K562 (cell line): ENCODE data around the gene GVQW3. TPM values are rescaled to one million over a fixed set of nuclear protein-coding genes. Genes with fewer than 3 reads are reported as not detected.
A peak's percentile ranks its signal among the peaks of the same experiment; 100 is the strongest.

ENCODE experiments used
- C11orf30 ChIP-seq: fragments of 450-650 bp; IDR thresholded peaks from 2 replicates; pipeline ENCODE4 v1.6.1; 2016; ENCODE audit warnings: low read depth, mild to moderate bottlenecking
- CBX1 ChIP-seq: sonication (generic); IDR thresholded peaks from 2 replicates; pipeline ENCODE4 v1.6.1; 2016; ENCODE audit warnings: antibody characterized with exemption, low read depth, mild to moderate bottlenecking
- CEBPB ChIP-seq: fragments of 450-650 bp; IDR thresholded peaks from 2 replicates; pipeline ENCODE4 v1.6.1; 2016; ENCODE audit warnings: missing genetic modification characterization, missing compliant biosample characterization
- GTF2E2 ChIP-seq: fragments of 200-800 bp; sonication (Bioruptor generic); IDR thresholded peaks from 2 replicates; pipeline ENCODE4 v1.6.1; 2016; ENCODE audit warnings: missing genetic modification characterization, missing compliant biosample characterization
- IFI16 ChIP-seq: fragments of 250-450 bp; sonication (Bioruptor Pico); IDR thresholded peaks from 2 replicates; pipeline ENCODE4 v2.1.2; 2022; ENCODE audit warnings: mild to moderate bottlenecking, inconsistent platforms
- KAT7 ChIP-seq: sonication (generic); formaldehyde crosslinking; IDR thresholded peaks from 2 replicates; pipeline ENCODE4 v1.8.0; 2022; ENCODE audit warnings: missing genetic modification reagents, mild to moderate bottlenecking, borderline replicate concordance
- KLF16 ChIP-seq: IDR thresholded peaks from 2 replicates; pipeline ENCODE4 v1.6.1; 2016; ENCODE audit warnings: antibody characterized with exemption
- MEF2A ChIP-seq: IDR thresholded peaks from 2 replicates; pipeline ENCODE4 v1.6.1; 2011; ENCODE audit warnings: low read depth, mild to moderate bottlenecking, low read length, moderate library complexity; ENCODE audit not compliant: control insufficient read depth
- NCOA1 ChIP-seq: fragments of 450-650 bp; IDR thresholded peaks from 2 replicates; pipeline ENCODE4 v1.6.1; 2016; ENCODE audit warnings: low read depth
- RNF2 ChIP-seq: sonication (generic); IDR thresholded peaks from 2 replicates; pipeline ENCODE4 v1.6.1; 2016
- SIRT6 ChIP-seq: IDR thresholded peaks from one replicate; pipeline ENCODE4 v1.6.1; 2012; ENCODE audit warnings: low read depth, mild to moderate bottlenecking, control low read depth, inconsistent platforms, low read length, moderate library complexity
- SMC3 ChIP-seq: conservative IDR thresholded peaks from 2 replicates; pipeline ENCODE4 v1.6.1; 2011; ENCODE audit warnings: low read depth, low read length, improper control_type of control experiment; ENCODE audit not compliant: insufficient read depth
- ZNF175 ChIP-seq: fragments of 200-800 bp; sonication (Bioruptor generic); IDR thresholded peaks from 2 replicates; pipeline ENCODE4 v1.6.1; 2016; ENCODE audit warnings: low read depth, mild to moderate bottlenecking, missing genetic modification characterization, missing compliant biosample characterization
- ZNF384 ChIP-seq: IDR thresholded peaks from 2 replicates; pipeline ENCODE4 v1.6.1; 2012; ENCODE audit warnings: low read depth, low read length, improper control_type of control experiment
- polyA plus RNA-seq, 8 experiments: library from polyadenylated mRNA; depleted of rRNA in 4 of 8; stranded (reverse) in 5 of 8; unstranded in 3 of 8; fragments of >200 nt; fragmentation: Nextera tagmentation in 2 of 8; fragmentation: Illumina TruSeq in 1 of 8; extraction: Ambion mirVana in 2 of 8; extraction: Trizol in 1 of 8; gene quantifications; 2 replicates each; pipeline versions ENCODE4 v1.2.1 to v1.2.3, GENCODE V29; 2011 to 2014; ENCODE audit warnings: inconsistent platforms in 1 of 8, missing spikeins in 1 of 8
- total RNA-seq, 7 experiments: library from RNA; depleted of rRNA in 6 of 7; stranded (reverse); fragments of >200 nt in 6 of 7; fragmentation: Illumina TruSeq in 2 of 7; extraction: Trizol in 2 of 7; gene quantifications; 2 replicates each; pipeline versions ENCODE4 v1.2.1 to v1.2.3, GENCODE V29; 2011 to 2021; ENCODE audit warnings: low replicate concordance in 1 of 7
- TF ChIP-seq, protein P1 (sequence below), 2 experiments: fragments of 450-650 bp in 1 of 2; sonication (generic) in 1 of 2; formaldehyde crosslinking in 1 of 2; IDR thresholded peaks in 1 of 2; conservative IDR thresholded peaks in 1 of 2; 2 replicates each; pipeline versions ENCODE4 v1.6.1 to v1.8.1; 2016 to 2023; ENCODE audit warnings: mild to moderate bottlenecking in 2 of 2, moderate library complexity in 2 of 2, inconsistent platforms in 1 of 2, missing genetic modification reagents in 1 of 2
- TF ChIP-seq, protein P2 (sequence below): sonication (generic); formaldehyde crosslinking; IDR thresholded peaks from 2 replicates; pipeline ENCODE4 v1.8.1; 2023; ENCODE audit warnings: mild to moderate bottlenecking, missing genetic modification reagents
- TF ChIP-seq, protein P3 (sequence below): fragments of 250-450 bp; sonication (Bioruptor Pico); IDR thresholded peaks from 2 replicates; pipeline ENCODE4 v1.5.0; 2021; ENCODE audit warnings: mild to moderate bottlenecking, borderline replicate concordance
- TF ChIP-seq, protein P4 (sequence below): fragments of 250-450 bp; sonication (Bioruptor Pico); IDR thresholded peaks from 2 replicates; pipeline ENCODE4 v1.5.0; 2020; ENCODE audit warnings: mild to moderate bottlenecking
- TF ChIP-seq, protein P5 (sequence below): fragments of 450-650 bp; IDR thresholded peaks from 2 replicates; pipeline ENCODE4 v1.6.1; 2016; ENCODE audit warnings: antibody characterized with exemption

GVQW3 gene
- total and polyA plus RNA-seq, 9 of the 15 experiments (the other 6 are each of a cell fraction or from before 2014, with no cell fraction given) = 0.66 to 5.7 (median 2.1) TPM

DNA sequence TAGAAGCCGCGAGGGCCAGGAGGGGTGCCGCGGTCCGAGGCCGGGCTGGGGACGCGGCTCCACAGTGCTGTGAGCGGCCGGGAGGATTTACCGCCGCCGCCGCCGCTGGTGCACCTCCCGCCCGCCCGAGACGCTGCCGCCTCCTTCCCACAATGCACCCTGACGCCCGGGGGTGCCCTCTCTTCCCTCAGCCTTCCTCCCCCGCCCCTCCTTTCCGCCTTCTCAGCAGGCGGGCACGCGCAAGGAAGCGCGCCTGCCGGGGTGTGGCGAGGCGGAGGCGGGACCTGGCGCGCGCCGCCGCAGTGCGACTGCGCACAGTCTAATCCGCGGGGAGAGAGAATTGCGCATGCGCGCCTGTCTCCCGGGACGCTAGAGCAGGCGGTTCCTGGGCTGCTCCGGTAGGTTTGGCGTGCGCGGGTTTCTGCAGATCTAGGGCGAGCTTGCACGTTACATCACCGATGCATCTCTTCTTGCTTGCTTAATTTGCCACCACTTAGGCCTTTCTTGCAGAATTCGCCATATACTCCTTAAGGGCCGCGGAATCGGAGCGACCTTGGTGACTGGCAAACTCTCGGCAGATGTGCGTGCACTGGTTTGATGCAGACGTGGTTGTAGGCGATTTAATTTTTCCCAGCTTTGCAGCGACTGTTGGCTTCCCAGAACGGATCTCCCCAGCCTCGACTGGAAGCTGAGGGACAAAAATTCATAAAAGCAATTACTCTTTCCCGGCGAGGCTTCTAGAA, at the start of gene GVQW3, which contains the start of gene THAP12 (continued):
- TF ChIP-seq GTF2E2 (tag) (no peak), KLF16 (no peak), CBX1 (no peak), IFI16 (no peak), SMC3 (no peak), ZNF175 (CRISPR knock-in tag) (no peak), RNF2 (peak; percentile 66; the same call in 1 of the 2 replicates), C11orf30 (peak; percentile 65), ZNF384 (no peak), KAT7 (CRISPR knock-in tag) (peak; percentile 48; the same call in 1 of the 2 replicates), NCOA1 (no peak), MEF2A (no peak), CEBPB (tag) (no peak), SIRT6 (no peak)
- TF ChIP-seq, protein P1, sequence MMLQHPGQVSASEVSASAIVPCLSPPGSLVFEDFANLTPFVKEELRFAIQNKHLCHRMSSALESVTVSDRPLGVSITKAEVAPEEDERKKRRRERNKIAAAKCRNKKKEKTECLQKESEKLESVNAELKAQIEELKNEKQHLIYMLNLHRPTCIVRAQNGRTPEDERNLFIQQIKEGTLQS (IDR thresholded peaks at IDR 0.05) = peak; percentile 54; the same call in 1 of the 2 replicates
- TF ChIP-seq, protein P1 (CRISPR knock-in tag; conservative IDR thresholded peaks at IDR 0.05) = no peak
- TF ChIP-seq, protein P2, sequence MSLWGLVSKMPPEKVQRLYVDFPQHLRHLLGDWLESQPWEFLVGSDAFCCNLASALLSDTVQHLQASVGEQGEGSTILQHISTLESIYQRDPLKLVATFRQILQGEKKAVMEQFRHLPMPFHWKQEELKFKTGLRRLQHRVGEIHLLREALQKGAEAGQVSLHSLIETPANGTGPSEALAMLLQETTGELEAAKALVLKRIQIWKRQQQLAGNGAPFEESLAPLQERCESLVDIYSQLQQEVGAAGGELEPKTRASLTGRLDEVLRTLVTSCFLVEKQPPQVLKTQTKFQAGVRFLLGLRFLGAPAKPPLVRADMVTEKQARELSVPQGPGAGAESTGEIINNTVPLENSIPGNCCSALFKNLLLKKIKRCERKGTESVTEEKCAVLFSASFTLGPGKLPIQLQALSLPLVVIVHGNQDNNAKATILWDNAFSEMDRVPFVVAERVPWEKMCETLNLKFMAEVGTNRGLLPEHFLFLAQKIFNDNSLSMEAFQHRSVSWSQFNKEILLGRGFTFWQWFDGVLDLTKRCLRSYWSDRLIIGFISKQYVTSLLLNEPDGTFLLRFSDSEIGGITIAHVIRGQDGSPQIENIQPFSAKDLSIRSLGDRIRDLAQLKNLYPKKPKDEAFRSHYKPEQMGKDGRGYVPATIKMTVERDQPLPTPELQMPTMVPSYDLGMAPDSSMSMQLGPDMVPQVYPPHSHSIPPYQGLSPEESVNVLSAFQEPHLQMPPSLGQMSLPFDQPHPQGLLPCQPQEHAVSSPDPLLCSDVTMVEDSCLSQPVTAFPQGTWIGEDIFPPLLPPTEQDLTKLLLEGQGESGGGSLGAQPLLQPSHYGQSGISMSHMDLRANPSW (CRISPR knock-in tag) = no peak
- TF ChIP-seq, protein P3, sequence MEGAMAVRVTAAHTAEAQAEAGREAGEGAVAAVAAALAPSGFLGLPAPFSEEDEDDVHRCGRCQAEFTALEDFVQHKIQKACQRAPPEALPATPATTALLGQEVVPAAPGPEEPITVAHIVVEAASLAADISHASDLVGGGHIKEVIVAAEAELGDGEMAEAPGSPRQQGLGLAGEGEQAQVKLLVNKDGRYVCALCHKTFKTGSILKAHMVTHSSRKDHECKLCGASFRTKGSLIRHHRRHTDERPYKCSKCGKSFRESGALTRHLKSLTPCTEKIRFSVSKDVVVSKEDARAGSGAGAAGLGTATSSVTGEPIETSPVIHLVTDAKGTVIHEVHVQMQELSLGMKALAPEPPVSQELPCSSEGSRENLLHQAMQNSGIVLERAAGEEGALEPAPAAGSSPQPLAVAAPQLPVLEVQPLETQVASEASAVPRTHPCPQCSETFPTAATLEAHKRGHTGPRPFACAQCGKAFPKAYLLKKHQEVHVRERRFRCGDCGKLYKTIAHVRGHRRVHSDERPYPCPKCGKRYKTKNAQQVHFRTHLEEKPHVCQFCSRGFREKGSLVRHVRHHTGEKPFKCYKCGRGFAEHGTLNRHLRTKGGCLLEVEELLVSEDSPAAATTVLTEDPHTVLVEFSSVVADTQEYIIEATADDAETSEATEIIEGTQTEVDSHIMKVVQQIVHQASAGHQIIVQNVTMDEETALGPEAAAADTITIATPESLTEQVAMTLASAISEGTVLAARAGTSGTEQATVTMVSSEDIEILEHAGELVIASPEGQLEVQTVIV (CRISPR knock-in tag) = no peak
- TF ChIP-seq, protein P4, sequence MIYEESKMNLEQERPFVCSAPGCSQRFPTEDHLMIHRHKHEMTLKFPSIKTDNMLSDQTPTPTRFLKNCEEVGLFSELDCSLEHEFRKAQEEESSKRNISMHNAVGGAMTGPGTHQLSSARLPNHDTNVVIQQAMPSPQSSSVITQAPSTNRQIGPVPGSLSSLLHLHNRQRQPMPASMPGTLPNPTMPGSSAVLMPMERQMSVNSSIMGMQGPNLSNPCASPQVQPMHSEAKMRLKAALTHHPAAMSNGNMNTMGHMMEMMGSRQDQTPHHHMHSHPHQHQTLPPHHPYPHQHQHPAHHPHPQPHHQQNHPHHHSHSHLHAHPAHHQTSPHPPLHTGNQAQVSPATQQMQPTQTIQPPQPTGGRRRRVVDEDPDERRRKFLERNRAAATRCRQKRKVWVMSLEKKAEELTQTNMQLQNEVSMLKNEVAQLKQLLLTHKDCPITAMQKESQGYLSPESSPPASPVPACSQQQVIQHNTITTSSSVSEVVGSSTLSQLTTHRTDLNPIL (CRISPR knock-in tag) = no peak
- TF ChIP-seq, protein P5, sequence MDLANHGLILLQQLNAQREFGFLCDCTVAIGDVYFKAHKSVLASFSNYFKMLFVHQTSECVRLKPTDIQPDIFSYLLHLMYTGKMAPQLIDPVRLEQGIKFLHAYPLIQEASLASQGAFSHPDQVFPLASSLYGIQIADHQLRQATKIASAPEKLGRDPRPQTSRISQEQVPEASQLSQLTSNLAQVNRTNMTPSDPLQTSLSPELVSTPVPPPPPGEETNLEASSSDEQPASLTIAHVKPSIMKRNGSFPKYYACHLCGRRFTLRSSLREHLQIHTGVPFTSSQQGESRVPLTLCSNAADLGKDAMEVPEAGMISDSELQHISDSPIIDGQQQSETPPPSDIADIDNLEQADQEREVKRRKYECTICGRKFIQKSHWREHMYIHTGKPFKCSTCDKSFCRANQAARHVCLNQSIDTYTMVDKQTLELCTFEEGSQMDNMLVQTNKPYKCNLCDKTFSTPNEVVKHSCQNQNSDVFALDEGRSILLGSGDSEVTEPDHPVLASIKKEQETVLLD = peak; percentile 98
